ENCODE measurements around the gene ZNF423. TPM values are rescaled to one million over a fixed set of nuclear protein-coding genes. Genes with fewer than 3 reads are reported as not detected.

The ZNF423 gene
- total and polyA plus RNA-seq, 4 donors = 1.1 to 14.8 (median 3.3) TPM

- Histone ChIP-seq H3K36me3 (ENCODE audit: control insufficient read depth in 4 of 4, insufficient read depth in 4 of 4, low read length in 4 of 4) (no peaks in the 10 kb centered on the region), H3K27ac (ENCODE audit: low read depth in 1 of 2, low read length in 1 of 2) (no peak overlapping the region), H3K4me3 (no peak overlapping the region), H3K9me3 (ENCODE audit: control insufficient read depth in 4 of 4, insufficient read depth in 3 of 4, low read length in 3 of 4) (no peaks in the 10 kb centered on the region), H3K9ac (ENCODE audit: insufficient read depth in 1 of 2, low read length in 2 of 2) (no peak overlapping the region), H3K4me1 (ENCODE audit: control insufficient read depth in 5 of 5, insufficient read depth in 5 of 5, low read length in 5 of 5) (peaks cover 0 to 19% (median 1%) of the 10 kb centered on the region in 5 donors), H3K27me3 (ENCODE audit: control insufficient read depth in 3 of 3, insufficient read depth in 3 of 3, low read length in 2 of 3) (peaks cover 0 to 2% (median 0%) of the 10 kb centered on the region in 3 donors)
- TF ChIP-seq CTCF (IDR thresholded peaks at IDR 0.05; ENCODE audit: control extremely low read depth, extremely low read depth) = no peak
- DNase-seq (no peak), ATAC-seq (ENCODE audit: insufficient read depth, low FRiP score) (no peak)
- WGBS, 2 donors = 95 to 97% methylated on average over 3 of the region's 3 CpGs
These were observed 108.3 kb downstream of the ZNF423 start for GRCh38 chr16:49747654-49748053.

GRCh38 chr16:49746545-49746944 is 109.4 kb downstream of the ZNF423 start:
- Histone ChIP-seq H3K27me3 (ENCODE audit: control insufficient read depth in 3 of 3, insufficient read depth in 3 of 3, low read length in 2 of 3) (peaks cover 0 to 2% (median 0%) of the 10 kb centered on the region in 3 donors), H3K36me3 (ENCODE audit: control insufficient read depth in 4 of 4, insufficient read depth in 4 of 4, low read length in 4 of 4) (no peaks in the 10 kb centered on the region), H3K9ac (ENCODE audit: insufficient read depth in 1 of 2, low read length in 2 of 2) (no peak overlapping the region), H3K9me3 (ENCODE audit: control insufficient read depth in 4 of 4, insufficient read depth in 3 of 4, low read length in 3 of 4) (no peaks in the 10 kb centered on the region), H3K4me3 (no peak overlapping the region), H3K27ac (ENCODE audit: low read depth in 1 of 2, low read length in 1 of 2) (no peak overlapping the region), H3K4me1 (ENCODE audit: control insufficient read depth in 5 of 5, insufficient read depth in 5 of 5, low read length in 5 of 5) (peaks cover 0 to 24% (median 6%) of the 10 kb centered on the region in 5 donors)
- WGBS, 2 donors = 92 to 93% methylated on average over 13 of the region's 13 CpGs
- DNase-seq = no peak
- ATAC-seq (ENCODE audit: insufficient read depth, low FRiP score) = no peak
- TF ChIP-seq CTCF (IDR thresholded peaks at IDR 0.05; ENCODE audit: control extremely low read depth, extremely low read depth) = no peak

- Histone ChIP-seq H3K4me3 (no peak overlapping the region), H3K36me3 (ENCODE audit: control insufficient read depth in 4 of 4, insufficient read depth in 4 of 4, low read length in 4 of 4) (no peaks in the 10 kb centered on the region), H3K9me3 (ENCODE audit: control insufficient read depth in 4 of 4, insufficient read depth in 3 of 4, low read length in 3 of 4) (no peaks in the 10 kb centered on the region), H3K27ac (ENCODE audit: low read depth in 1 of 2, low read length in 1 of 2) (no peak overlapping the region), H3K4me1 (ENCODE audit: control insufficient read depth in 5 of 5, insufficient read depth in 5 of 5, low read length in 5 of 5) (peaks cover 0 to 23% (median 10%) of the 10 kb centered on the region in 5 donors), H3K27me3 (ENCODE audit: control insufficient read depth in 3 of 3, insufficient read depth in 3 of 3, low read length in 2 of 3) (peaks cover 0 to 2% (median 0%) of the 10 kb centered on the region in 3 donors), H3K9ac (ENCODE audit: insufficient read depth in 1 of 2, low read length in 2 of 2) (no peak overlapping the region)
- no peak for DNase-seq
- no peak for TF ChIP-seq CTCF (IDR thresholded peaks at IDR 0.05; ENCODE audit: control extremely low read depth, extremely low read depth)
- 94 to 95% methylated on average over 11 of the region's 11 CpGs for WGBS, 2 donors
- ATAC-seq (ENCODE audit: insufficient read depth, low FRiP score) = no peak
These were observed 110.6 kb downstream of the ZNF423 start for GRCh38 chr16:49745311-49745747.

Data from lung (tissue), 12 donors.